H1 (cell line): ENCODE measurements around the gene TFAP2D. TPM values are rescaled to one million over a fixed set of nuclear protein-coding genes. Genes with fewer than 3 reads are reported as not detected.

Experiments
- CTCF ChIA-PET: fragments of 300-600 bp; sonication (Branson Sonifier 250); formaldehyde crosslinking; loops from one replicate; lab custom pipeline; 2021; ENCODE audit not compliant: partially characterized antibody; lab: Charles Lee
- POLR2A ChIA-PET: fragments of 300-600 bp; sonication (Branson Sonifier 250); formaldehyde crosslinking; loops from one replicate; lab custom pipeline; 2021; ENCODE audit warnings: inconsistent platforms; ENCODE audit not compliant: partially characterized antibody; lab: Charles Lee
- DNase-seq, 2 experiments: peaks; one replicate each; pipeline versions ENCODE4 v3.0.0 to v3.0.0-alpha.2; 2010 to 2022; ENCODE audit warnings: low spot score in 2 of 2, low read depth in 1 of 2, mixed read lengths in 1 of 2
- FAIRE-seq: peaks from 2 replicates; lab custom pipeline; 2011; peaks lifted over from hg19 to GRCh38; lab: Jason Lieb, UNC
- H2AFZ ChIP-seq: 2 replicates; pipeline ENCODE4 v1.8.1; 2012; ENCODE audit warnings: low read length, inconsistent platforms
- H2AK5ac ChIP-seq: 2 replicates; pipeline ENCODE4 v1.6.1; 2013; ENCODE audit warnings: low read depth, low read length
- H2BK120ac ChIP-seq: replicated peaks from 2 replicates; pipeline ENCODE3; 2013; ENCODE audit warnings: low read depth, low read length, inconsistent platforms
- H2BK12ac ChIP-seq: 2 replicates; pipeline ENCODE4 v1.6.1; 2013; ENCODE audit warnings: low read depth, low read length
- H2BK15ac ChIP-seq: 2 replicates; pipeline ENCODE4 v1.6.1; 2013; ENCODE audit warnings: low read length
- H2BK20ac ChIP-seq: 2 replicates; pipeline ENCODE4 v1.6.1; 2013; ENCODE audit warnings: low read length
- H2BK5ac ChIP-seq: 2 replicates; pipeline ENCODE4 v1.6.1; 2013; ENCODE audit warnings: low read depth, low read length
- H3K14ac ChIP-seq: 2 replicates; pipeline ENCODE4 v1.6.1; 2013; ENCODE audit warnings: inconsistent platforms; ENCODE audit not compliant: insufficient read length
- H3K18ac ChIP-seq: 2 replicates; pipeline ENCODE4 v1.6.1; 2013; ENCODE audit warnings: low read length; ENCODE audit errors: extremely low read depth
- H3K23ac ChIP-seq: 2 replicates; pipeline ENCODE4 v1.6.1; 2013; ENCODE audit warnings: inconsistent platforms; ENCODE audit not compliant: insufficient read length
- H3K23me2 ChIP-seq: 2 replicates; pipeline ENCODE4 v1.6.1; 2013; ENCODE audit warnings: low read depth, low read length
- H3K27ac ChIP-seq: 2 replicates; pipeline ENCODE4 v1.6.1; 2011; ENCODE audit warnings: low read depth, low read length, inconsistent platforms
- H3K27me3 ChIP-seq, 4 experiments: replicated peaks in 1 of 4; 1 replicate in 1 of 4; 2 replicates in 3 of 4; pipeline versions ENCODE4 v1.6.1 to v1.8.1; 2011 to 2013; ENCODE audit warnings: low read length in 3 of 4, mild to moderate bottlenecking in 3 of 4, inconsistent platforms in 2 of 4, mixed read lengths in 2 of 4, moderate library complexity in 1 of 4; ENCODE audit not compliant: control insufficient read depth in 3 of 4, insufficient read depth in 3 of 4; ENCODE audit errors: extremely low read depth in 1 of 4
- H3K36me3 ChIP-seq, 4 experiments: 2 replicates each; pipeline versions ENCODE4 v1.6.1 to v1.8.1; 2011 to 2013; ENCODE audit warnings: mild to moderate bottlenecking in 4 of 4, low read length in 3 of 4, moderate library complexity in 2 of 4, control low read depth in 1 of 4, inconsistent platforms in 1 of 4; ENCODE audit not compliant: insufficient read depth in 4 of 4, control insufficient read depth in 2 of 4
- H3K4ac ChIP-seq: replicated peaks from 2 replicates; pipeline ENCODE3; 2013; ENCODE audit warnings: low read length, low read depth, mixed read lengths, inconsistent platforms; ENCODE audit not compliant: insufficient read length
- H3K4me1 ChIP-seq, 4 experiments: replicated peaks in 1 of 4; 1 replicate in 1 of 4; 2 replicates in 3 of 4; pipeline versions ENCODE4 v1.6.1 to v1.8.1; 2011 to 2013; ENCODE audit warnings: low read length in 3 of 4, inconsistent platforms in 2 of 4, mixed read lengths in 1 of 4; ENCODE audit not compliant: insufficient read depth in 4 of 4, control insufficient read depth in 3 of 4
- H3K4me2 ChIP-seq, 2 experiments: 2 replicates each; pipeline versions ENCODE4 v1.6.1 to v1.8.1; 2011 to 2013; ENCODE audit warnings: low read depth in 2 of 2, low read length in 2 of 2, control low read depth in 1 of 2, inconsistent platforms in 1 of 2, mild to moderate bottlenecking in 1 of 2; ENCODE audit not compliant: insufficient read depth in 1 of 2
- H3K4me3 ChIP-seq, 4 experiments: fragments of 200-600, 300-600 bp in 1 of 4; sonication (generic), shearing (Covaris generic), sonication (Bioruptor Twin) in 1 of 4; 2 replicates each; pipeline versions ENCODE4 v1.5.1 to v1.8.1; 2011 to 2016; ENCODE audit warnings: low read length in 4 of 4, low read depth in 3 of 4, control low read depth in 2 of 4, inconsistent platforms in 2 of 4, mild to moderate bottlenecking in 2 of 4, mixed read lengths in 1 of 4, moderate library complexity in 1 of 4; ENCODE audit not compliant: insufficient read depth in 2 of 4; ENCODE audit errors: extremely low read depth in 1 of 4
- H3K56ac ChIP-seq: replicated peaks from 2 replicates; pipeline ENCODE3; 2013; ENCODE audit warnings: low read depth, mild to moderate bottlenecking, mixed read lengths, low read length, inconsistent platforms; ENCODE audit not compliant: insufficient read length
- H3K79me1 ChIP-seq: 2 replicates; pipeline ENCODE4 v1.6.1; 2013; ENCODE audit warnings: low read depth, low read length, control low read depth
- H3K79me2 ChIP-seq, 2 experiments: 2 replicates each; pipeline versions ENCODE4 v1.6.1 to v1.8.1; 2012 to 2013; ENCODE audit warnings: low read length in 2 of 2, mild to moderate bottlenecking in 2 of 2, inconsistent platforms in 1 of 2; ENCODE audit not compliant: insufficient read depth in 2 of 2, control insufficient read depth in 1 of 2
- H3K9ac ChIP-seq, 4 experiments: replicated peaks in 1 of 4; 1 replicate in 1 of 4; 2 replicates in 3 of 4; pipeline versions ENCODE4 v1.6.1 to v1.8.1; 2011 to 2013; ENCODE audit warnings: low read depth in 3 of 4, low read length in 3 of 4, control low read depth in 2 of 4, mild to moderate bottlenecking in 2 of 4, moderate library complexity in 2 of 4, inconsistent platforms in 1 of 4; ENCODE audit errors: extremely low read depth in 1 of 4
- H3K9me3 ChIP-seq, 2 experiments: 2 replicates each; pipeline versions ENCODE4 v1.6.1 to v1.8.1; 2012 to 2013; ENCODE audit warnings: mild to moderate bottlenecking in 2 of 2, moderate library complexity in 2 of 2, control low read depth in 1 of 2, inconsistent platforms in 1 of 2, low read depth in 1 of 2, low read length in 1 of 2, mixed read lengths in 1 of 2; ENCODE audit not compliant: insufficient read depth in 2 of 2
- H4K20me1 ChIP-seq, 2 experiments: replicated peaks in 1 of 2; 2 replicates each; pipeline versions ENCODE3 to v1.8.1; 2011 to 2013; ENCODE audit warnings: inconsistent platforms in 2 of 2, low read length in 2 of 2, mild to moderate bottlenecking in 1 of 2; ENCODE audit not compliant: insufficient read depth in 2 of 2, control insufficient read depth in 1 of 2
- H4K5ac ChIP-seq: 2 replicates; pipeline ENCODE4 v1.6.1; 2013; ENCODE audit warnings: low read length, low read depth, mixed read lengths, inconsistent platforms; ENCODE audit not compliant: insufficient read length
- H4K8ac ChIP-seq: 2 replicates; pipeline ENCODE4 v1.8.0; 2013; ENCODE audit warnings: mild to moderate bottlenecking, moderate library complexity, low read length, inconsistent platforms; ENCODE audit not compliant: insufficient read depth; ENCODE audit errors: extremely low read depth
- H4K91ac ChIP-seq: replicated peaks from 2 replicates; pipeline ENCODE3; 2013; ENCODE audit warnings: low read length, mixed read lengths, inconsistent platforms; ENCODE audit not compliant: insufficient read length
- CEBPB ChIP-seq: IDR thresholded peaks from 2 replicates; pipeline ENCODE4 v1.6.1; 2012; ENCODE audit warnings: low read depth, low read length
- RXRA ChIP-seq: IDR thresholded peaks from 2 replicates; pipeline ENCODE4 v1.6.1; 2011; ENCODE audit warnings: low read depth, mild to moderate bottlenecking, low read length, moderate library complexity; ENCODE audit not compliant: insufficient read depth
- WGBS, 2 experiments: shearing (Covaris generic) in 1 of 2; methylation state at CpG; one replicate each; pipeline versions ENCODE4 v1.1.6 to v1.1.7; 2013 to 2015; ENCODE audit warnings: low lambda C conversion rate in 2 of 2, mixed read lengths in 2 of 2, inconsistent platforms in 1 of 2, low coverage in 1 of 2, missing lambda C conversion rate in 1 of 2; ENCODE audit not compliant: insufficient replicate concordance in 2 of 2, insufficient coverage in 1 of 2, insufficient read length in 1 of 2; ENCODE audit errors: extremely low coverage in 1 of 2, missing lambda C conversion rate in 1 of 2; 5-methylcytosine and 5-hydroxymethylcytosine counted together
- polyA plus RNA-seq, 7 experiments: library from polyadenylated mRNA; depleted of rRNA in 3 of 7; stranded (reverse) in 5 of 7; unstranded in 2 of 7; fragments of >200 nt in 5 of 7; fragments of 200-250 nt in 2 of 7; gene quantifications; 1 replicate in 5 of 7; 2 replicates in 1 of 7; 4 replicates in 1 of 7; pipeline versions ENCODE4 v1.2.1 to v1.2.3, GENCODE V29; 2011 to 2013; ENCODE audit warnings: missing spikeins in 2 of 7, mixed read lengths in 2 of 7
- total RNA-seq: library from RNA; stranded (reverse); fragmentation: NEBNext Ultra II Directional; extraction: Animal tissue kit (Norgen Biotek cat#: 25700); gene quantifications from 2 replicates; pipeline ENCODE4 v1.2.1, GENCODE V29; 2021

Gene TFAP2D
- total and polyA plus RNA-seq, 2 of the 8 experiments (the other 6 are each of a cell fraction or from before 2014, with no cell fraction given): not detected

- H3K9ac ChIP-seq: no peak overlapping the region
- H3K9me3 ChIP-seq: no peaks in the 10 kb centered on the region
- no peaks in the 10 kb centered on the region for H3K79me2 ChIP-seq
- ChIA-PET CTCF (no interaction called here), POLR2A (no interaction called here)
- H2AK5ac ChIP-seq: no peak overlapping the region
- no peak overlapping the region for H3K27ac ChIP-seq
- TF ChIP-seq RXRA (no peak), CEBPB (peak; percentile 26; the same call in 1 of the 2 replicates)
- no peaks in the 10 kb centered on the region for H4K20me1 ChIP-seq
- no peak overlapping the region for H2BK20ac ChIP-seq
- H4K8ac ChIP-seq: no peak overlapping the region
- H3K23me2 ChIP-seq: no peaks in the 10 kb centered on the region
- DNase-seq (no peak), FAIRE-seq (no peak)
- no peak overlapping the region for H2BK12ac ChIP-seq
- no peak overlapping the region for H3K14ac ChIP-seq
- H3K4me2 ChIP-seq: no peak overlapping the region
- 86 to 100% methylated on average over 1 to 5 of the region's 5 CpGs for WGBS, 2 experiments
- H3K4ac ChIP-seq: no peak overlapping the region
- H3K36me3 ChIP-seq: no peaks in the 10 kb centered on the region
- no peak overlapping the region for H3K4me3 ChIP-seq
- H3K4me1 ChIP-seq: no peaks in the 10 kb centered on the region
- no peak overlapping the region for H3K18ac ChIP-seq
- H2BK5ac ChIP-seq: no peak overlapping the region
- H3K27me3 ChIP-seq: no peaks in the 10 kb centered on the region
- H4K91ac ChIP-seq: no peak overlapping the region
- H4K5ac ChIP-seq: no peak overlapping the region
- H2BK120ac ChIP-seq: no peak overlapping the region
- H2BK15ac ChIP-seq: no peak overlapping the region
- H3K56ac ChIP-seq: no peak overlapping the region
- H3K79me1 ChIP-seq: no peaks in the 10 kb centered on the region
- H2AFZ ChIP-seq: no peak overlapping the region
- no peak overlapping the region for H3K23ac ChIP-seq
Observed at GRCh38 chr6:50780382-50780781, 67.1 kb downstream of the TFAP2D start.
